T-helper 17 cell (primary cell): Measurements from ENCODE around the gene ZNF2. TPM values are rescaled to one million over a fixed set of nuclear protein-coding genes. Genes with fewer than 3 reads are reported as not detected.

Experiments used
- ATAC-seq: fragments of 150-1000 bp; cut with Tn5 transposase; 2 replicates; pipeline ENCODE4 v1.10.0; 2021; ENCODE audit warnings: mild to moderate bottlenecking, moderate library complexity
- DNase-seq, 3 donors: peaks; one replicate each; pipeline versions ENCODE4 v3.0.0 to v3.0.0-alpha.2; 2020 to 2021
- H3K9me3 ChIP-seq: one replicate; pipeline ENCODE4 v1.7.0; 2013; ENCODE audit warnings: low read length, mild to moderate bottlenecking; ENCODE audit not compliant: control insufficient read depth, poor library complexity, severe bottlenecking
- H3K27ac Mint-ChIP-seq: one replicate; pipeline ENCODE4 v1.8.0; 2022; ENCODE audit warnings: mild to moderate bottlenecking, moderate library complexity, mixed read lengths
- H3K27me3 Mint-ChIP-seq: one replicate; pipeline ENCODE4 v1.8.0; 2022; ENCODE audit warnings: mixed read lengths
- H3K36me3 Mint-ChIP-seq: one replicate; pipeline ENCODE4 v1.8.0; 2022; ENCODE audit warnings: low read depth, mixed read lengths
- H3K4me1 Mint-ChIP-seq: one replicate; pipeline ENCODE4 v1.8.0; 2022; ENCODE audit warnings: mild to moderate bottlenecking, mixed read lengths
- H3K4me3 Mint-ChIP-seq: one replicate; pipeline ENCODE4 v1.8.0; 2022; ENCODE audit warnings: mild to moderate bottlenecking, moderate library complexity, mixed read lengths
- total RNA-seq, 4 donors: library from RNA in 2 of 4; stranded (reverse) in 2 of 4; gene quantifications; one replicate each; pipeline ENCODE4 v1.2.3 and lab custom pipeline; 2022 to 2026

The ZNF2 gene
- total RNA-seq, 2 donors from 2014 or later = 0.57 to 2.4 TPM

DNA sequence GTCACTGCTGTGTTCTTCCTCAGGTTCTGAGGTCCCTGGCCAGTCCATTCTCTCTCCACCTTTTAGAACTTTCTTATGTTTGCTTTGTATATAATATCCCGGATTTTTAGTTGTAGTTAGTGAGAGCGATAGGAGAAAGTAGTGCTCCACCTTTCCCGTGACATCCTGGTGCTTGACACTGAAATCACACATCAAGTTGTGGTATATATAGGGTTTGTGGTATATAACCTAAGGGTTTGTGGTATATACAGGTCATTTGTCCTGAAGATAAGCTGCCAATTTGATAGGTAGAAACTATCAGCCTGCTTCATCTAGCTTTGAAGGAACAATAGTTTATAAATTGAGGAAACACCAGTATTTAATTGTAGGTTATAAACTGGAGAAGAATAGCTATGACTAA is 54.8 kb downstream of the ZNF2 start:
- H3K27ac Mint-ChIP-seq = no peak overlapping the region
- H3K4me1 Mint-ChIP-seq = no peaks in the 10 kb centered on the region
- no peak for DNase-seq
- no peak overlapping the region for H3K4me3 Mint-ChIP-seq
- H3K9me3 ChIP-seq = peaks cover 40% of the 10 kb centered on the region
- H3K27me3 Mint-ChIP-seq = no peaks in the 10 kb centered on the region
- ATAC-seq = no peak
- H3K36me3 Mint-ChIP-seq = peaks cover 9% of the 10 kb centered on the region

DNA sequence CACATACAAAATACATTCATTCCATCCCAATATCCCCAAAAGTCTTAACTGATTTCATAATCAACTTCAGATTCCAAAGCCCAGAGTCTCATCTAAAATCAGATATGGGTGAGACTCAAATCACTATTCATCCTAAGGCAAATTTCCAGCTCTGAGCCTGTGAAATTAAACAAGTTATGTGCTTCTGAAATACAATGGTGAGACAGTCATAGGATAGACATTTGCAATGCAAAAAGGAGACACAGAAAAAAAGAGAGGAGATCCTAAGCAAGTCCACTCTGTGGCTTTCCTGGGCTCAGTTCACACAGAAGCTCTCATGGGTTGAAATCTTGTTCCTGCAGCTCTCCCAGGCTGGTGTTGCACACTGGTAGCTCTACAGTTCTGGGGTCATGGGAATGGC is 60.0 kb downstream of the ZNF2 start:
- no peaks in the 10 kb centered on the region for H3K4me1 Mint-ChIP-seq
- peaks cover 4% of the 10 kb centered on the region for H3K9me3 ChIP-seq
- no peak overlapping the region for H3K4me3 Mint-ChIP-seq
- no peak for DNase-seq
- H3K27me3 Mint-ChIP-seq = no peaks in the 10 kb centered on the region
- peaks cover 8% of the 10 kb centered on the region for H3K36me3 Mint-ChIP-seq
- ATAC-seq = no peak
- no peak overlapping the region for H3K27ac Mint-ChIP-seq

DNA sequence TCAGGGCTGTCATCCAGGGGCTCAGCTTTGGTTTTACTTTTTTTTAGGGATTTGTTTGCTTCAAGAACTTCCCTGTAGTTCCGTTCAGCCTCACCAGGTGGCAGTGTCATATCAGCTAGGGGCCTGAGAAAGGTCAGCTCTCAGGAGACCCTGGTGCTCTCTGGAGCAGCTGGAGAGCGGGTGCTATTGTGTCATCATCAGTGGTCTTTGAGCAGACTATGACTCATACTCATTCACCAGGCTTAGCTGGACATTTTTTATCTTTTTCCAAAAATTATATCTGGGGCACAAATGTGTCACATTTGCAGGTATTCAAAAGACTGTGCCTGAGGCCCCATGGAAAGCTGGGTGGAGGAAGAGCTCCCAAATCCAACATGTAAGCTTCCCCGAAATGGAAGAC is 66.1 kb downstream of the ZNF2 start:
- ATAC-seq = no peak
- H3K9me3 ChIP-seq = peaks cover 5% of the 10 kb centered on the region
- H3K27ac Mint-ChIP-seq = no peak overlapping the region
- H3K4me1 Mint-ChIP-seq = no peaks in the 10 kb centered on the region
- H3K36me3 Mint-ChIP-seq = peaks cover 4% of the 10 kb centered on the region
- no peak overlapping the region for H3K4me3 Mint-ChIP-seq
- H3K27me3 Mint-ChIP-seq = no peaks in the 10 kb centered on the region
- DNase-seq = no peak

DNA sequence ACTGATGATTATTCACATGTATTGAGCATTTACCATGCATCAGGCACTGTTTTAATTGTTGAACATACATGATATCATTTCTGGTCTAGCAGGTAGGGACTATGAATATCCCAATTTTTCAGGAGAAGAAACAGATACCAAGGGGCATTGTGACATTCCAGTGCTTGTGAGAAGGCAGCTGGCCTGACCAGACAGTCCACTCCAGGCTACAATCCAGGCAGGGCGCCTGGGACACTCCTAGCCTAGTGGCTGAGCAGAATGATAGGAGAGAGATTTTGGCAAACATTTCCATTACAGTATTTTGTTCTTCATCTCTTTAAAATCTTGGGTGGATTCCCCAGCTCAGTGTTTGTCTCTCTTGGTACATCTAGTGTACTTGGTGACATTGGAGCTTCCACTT is 66.6 kb downstream of the ZNF2 start:
- Mint-ChIP-seq H3K4me1 (no peaks in the 10 kb centered on the region), H3K27me3 (no peaks in the 10 kb centered on the region), H3K4me3 (no peak overlapping the region), H3K27ac (no peak overlapping the region), H3K36me3 (peaks cover 4% of the 10 kb centered on the region)
- no peak for ATAC-seq
- DNase-seq = no peak
- peaks cover 7% of the 10 kb centered on the region for H3K9me3 ChIP-seq

Other genes with a start within 250 kb of the ZNF2 start
- gene MAL, start 140.1 kb upstream of the ZNF2 start, total RNA-seq = 100 to 1,000 TPM; 127 to 159 TPM
- gene MRPS5, start 44.0 kb upstream of the ZNF2 start, total RNA-seq = 10 to 100 TPM; 30.1 TPM
- 10 to 100 TPM in 1 of 2 donors, 1 to 10 TPM in 1; 9.4 to 12.0 TPM for gene ZNF514, start 6.0 kb upstream of the ZNF2 start, total RNA-seq
- gene ZNF892, start 41.7 kb downstream of the ZNF2 start, total RNA-seq = 1 to 10 TPM; 2.0 to 2.4 TPM
- gene PROM2, start 108.6 kb downstream of the ZNF2 start, total RNA-seq = under 1 TPM in 1 of 2 donors, not detected in 1; 0.77 TPM
- not detected for gene KCNIP3, start 131.5 kb downstream of the ZNF2 start, total RNA-seq
- 10 to 100 TPM; 19.1 to 19.8 TPM for gene FAHD2A, start 236.9 kb downstream of the ZNF2 start, total RNA-seq